NK-92 (cell line): ENCODE measurements around the gene ACSL6.

Experiments used
- DNase-seq: peaks from one replicate; lab custom pipeline; 2025; ENCODE audit not compliant: unreplicated experiment; lab: John Stamatoyannopoulos, UW

The ACSL6 gene

GRCh38 chr5:132049093-132049492 is 37.6 kb upstream of the ACSL6 start:
- DNase-seq: no peak

DNA sequence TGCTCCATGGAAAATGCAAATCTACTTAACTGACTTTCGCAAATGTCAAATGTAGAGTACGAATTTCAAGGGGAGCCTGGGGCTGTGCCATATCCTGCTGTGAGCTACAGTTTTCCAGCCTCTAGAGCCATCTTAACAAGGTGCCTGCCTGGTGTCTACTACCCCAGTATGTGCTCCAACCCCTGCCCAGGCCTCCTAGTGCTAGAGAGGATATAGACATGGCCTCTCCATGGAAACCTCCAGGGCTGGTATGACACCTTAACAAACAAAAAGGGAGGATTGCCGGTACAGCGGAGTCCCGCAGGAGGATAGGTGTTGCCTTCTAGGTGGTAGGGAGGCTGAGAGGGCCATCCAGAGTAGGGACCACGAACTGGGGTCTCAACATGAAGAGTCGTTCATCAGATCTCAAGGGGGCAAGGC is 35.4 kb upstream of the ACSL6 start:
- DNase-seq: no peak

- DNase-seq: no peak
These were observed 32.7 kb upstream of the ACSL6 start for GRCh38 chr5:132044207-132044606.

GRCh38 chr5:132037353-132037752 is 25.9 kb upstream of the ACSL6 start:
- no peak for DNase-seq

DNA sequence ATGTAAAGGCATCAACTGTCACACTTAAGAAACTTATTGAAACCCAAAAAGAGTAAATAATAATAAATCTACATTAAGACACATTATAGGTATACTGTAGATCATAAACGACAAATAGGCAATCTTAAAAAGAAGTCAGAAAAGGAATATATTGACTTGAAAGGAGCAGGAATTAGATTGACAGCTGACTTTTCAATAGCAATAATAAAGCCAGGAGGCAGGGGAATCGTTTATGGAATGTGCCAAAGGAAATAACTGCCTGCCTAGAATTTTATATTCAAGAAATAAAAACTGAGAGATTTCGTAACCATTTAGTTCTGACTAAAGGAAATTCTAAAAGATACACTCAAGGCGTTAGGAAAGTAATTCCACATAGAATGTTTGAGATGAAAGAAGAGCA is 21.7 kb upstream of the ACSL6 start:
- no peak for DNase-seq

DNA sequence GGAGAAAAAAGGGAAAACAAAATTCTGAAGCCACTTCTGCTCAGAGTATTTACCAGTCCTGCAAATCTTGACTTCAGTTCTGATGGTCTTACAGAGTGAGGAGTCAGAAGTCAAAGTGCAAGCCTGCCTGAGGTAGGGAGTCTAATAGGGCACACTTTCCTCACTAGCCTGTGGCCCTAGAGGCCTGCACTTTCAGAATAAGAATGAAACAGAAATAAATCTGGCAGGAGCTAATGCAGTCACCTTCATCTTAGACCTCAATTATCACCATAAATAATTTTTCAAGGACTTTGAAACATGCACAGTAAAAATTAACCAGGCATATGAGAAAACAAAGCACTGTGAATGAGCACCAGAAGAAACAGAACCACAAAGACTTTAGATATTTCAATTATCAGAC is 20.7 kb upstream of the ACSL6 start:
- DNase-seq: no peak

- no peak for DNase-seq
These were observed 19.2 kb upstream of the ACSL6 start for GRCh38 chr5:132030610-132031009.

DNA sequence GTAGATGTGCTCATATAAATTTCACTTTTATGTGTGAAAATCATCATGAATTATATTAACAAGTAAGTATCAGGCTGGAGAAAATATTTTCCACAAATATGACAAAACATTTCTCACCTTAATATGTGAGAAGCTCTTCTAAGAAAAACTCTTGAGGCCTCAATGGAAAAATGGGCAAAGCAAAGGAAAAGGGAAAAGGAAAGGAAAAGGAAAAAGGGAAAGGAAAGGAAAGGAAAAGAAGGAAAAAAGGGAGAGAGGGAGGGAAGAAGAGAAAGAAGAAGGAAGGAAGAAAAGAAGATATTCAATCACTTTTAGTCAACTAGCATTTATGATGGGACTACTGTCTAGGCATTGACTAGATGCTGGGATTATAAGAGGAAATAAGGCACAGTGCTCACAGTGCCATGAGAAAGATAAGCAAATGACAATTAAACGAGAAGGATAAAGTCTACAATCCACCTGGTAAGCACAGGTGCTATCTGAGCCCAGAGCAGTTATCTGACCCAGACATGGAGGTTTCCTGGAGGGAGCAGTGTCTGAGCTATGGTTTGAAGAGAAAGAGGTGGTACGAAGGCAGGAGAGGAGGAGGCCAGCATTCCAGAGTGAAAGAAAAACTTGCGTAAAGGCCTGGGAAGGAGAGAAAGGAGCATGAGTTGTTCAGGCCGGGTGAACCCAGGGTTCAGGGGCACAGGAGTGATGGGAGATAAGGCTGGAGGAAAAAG is 18.3 kb upstream of the ACSL6 start:
- DNase-seq: no peak

DNA sequence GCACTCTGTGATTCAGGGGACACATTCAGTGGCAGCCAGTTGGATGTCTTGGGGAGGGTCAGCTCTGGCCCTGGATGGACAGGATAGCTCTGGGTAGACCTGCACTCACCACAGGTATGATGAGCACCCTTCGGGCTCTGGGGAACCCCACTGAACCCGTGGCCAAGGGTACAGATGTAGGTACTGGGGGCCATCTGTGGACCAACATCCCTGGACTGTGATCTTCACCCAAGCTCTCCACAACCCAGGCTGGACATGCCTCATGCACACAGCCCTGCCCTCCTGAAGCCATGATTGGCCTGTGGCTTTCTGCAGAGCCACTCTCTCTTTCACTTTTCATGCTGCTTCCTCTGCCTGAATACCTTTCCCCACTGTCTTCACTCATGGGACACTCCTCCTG is 15.6 kb upstream of the ACSL6 start:
- DNase-seq: no peak

DNA sequence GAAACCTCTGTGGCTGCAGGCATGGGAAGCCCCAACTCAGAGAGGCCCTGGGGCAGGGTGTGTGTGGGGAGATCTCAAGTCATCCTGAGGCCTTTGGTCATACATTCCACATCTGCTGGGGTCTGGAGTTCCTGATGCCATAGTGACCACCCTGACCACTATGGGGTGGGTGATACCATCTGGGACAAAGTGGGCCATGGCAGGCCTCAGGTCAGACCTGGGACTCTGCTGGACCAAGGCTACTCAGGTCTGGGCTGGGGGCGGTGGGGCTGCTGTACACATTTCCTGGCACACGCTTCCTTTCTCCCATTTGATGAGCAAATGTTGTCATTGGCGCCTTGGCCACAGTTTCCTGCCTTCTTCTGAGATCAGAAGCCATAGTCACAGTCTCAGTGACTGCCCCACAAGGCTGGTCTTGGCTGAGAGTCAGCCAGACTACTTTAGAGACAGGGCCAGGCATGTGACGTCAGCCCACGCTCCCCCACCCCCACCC is 15.1 kb upstream of the ACSL6 start:
- no peak for DNase-seq

DNA sequence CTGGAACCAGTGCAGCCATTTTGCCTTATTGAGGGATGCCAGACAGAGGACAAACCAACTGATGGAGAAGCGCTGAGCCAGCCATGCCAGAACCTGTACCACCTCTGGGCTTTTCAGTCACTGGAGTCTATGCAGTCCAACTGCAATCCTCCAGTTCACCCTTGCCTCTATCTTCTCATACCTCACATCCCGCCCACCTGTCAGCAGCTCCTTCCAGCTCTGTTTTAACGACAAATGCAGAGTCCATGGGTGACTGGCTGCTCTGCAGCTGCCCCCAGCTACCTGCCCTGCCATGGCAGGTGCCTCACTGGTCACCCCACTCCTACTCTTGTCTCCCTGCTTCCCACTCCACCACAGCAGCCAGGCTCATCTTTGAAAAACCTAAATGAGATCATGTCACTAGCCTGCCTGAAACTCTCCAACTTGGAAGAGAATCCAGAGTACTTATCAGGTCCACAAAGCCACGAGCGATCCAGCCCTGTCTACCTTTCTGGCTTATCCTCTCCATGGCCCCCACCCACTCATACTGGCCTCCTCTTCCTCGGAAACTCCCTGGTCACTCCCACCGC is 14.0 kb upstream of the ACSL6 start:
- no peak for DNase-seq

GRCh38 chr5:132024789-132025402 is 13.4 kb upstream of the ACSL6 start:
- DNase-seq: no peak

DNA sequence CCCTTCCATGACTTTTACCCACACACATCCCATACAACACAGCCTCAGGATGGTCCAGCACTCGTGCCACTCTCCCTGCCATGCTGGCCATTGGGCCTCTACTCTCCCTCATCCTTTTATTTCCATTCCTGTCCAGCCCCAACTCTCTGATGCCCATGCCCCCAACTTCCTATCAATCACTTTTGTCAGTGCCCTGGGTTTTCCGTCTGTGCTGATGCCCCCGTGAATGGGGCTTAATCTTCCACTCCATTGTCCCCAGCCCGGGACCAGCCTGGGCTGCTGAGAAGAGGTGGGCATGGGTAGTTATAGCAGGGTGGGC is 12.6 kb upstream of the ACSL6 start:
- no peak for DNase-seq

GRCh38 chr5:132023258-132024116 is 12.0 kb upstream of the ACSL6 start:
- DNase-seq: no peak

- no peak for DNase-seq
These were observed 11.3 kb upstream of the ACSL6 start for GRCh38 chr5:132022737-132023136.

GRCh38 chr5:132021654-132022053 is 10.2 kb upstream of the ACSL6 start:
- no peak for DNase-seq

GRCh38 chr5:132020568-132021339 is 9.3 kb upstream of the ACSL6 start:
- DNase-seq: no peak

DNA sequence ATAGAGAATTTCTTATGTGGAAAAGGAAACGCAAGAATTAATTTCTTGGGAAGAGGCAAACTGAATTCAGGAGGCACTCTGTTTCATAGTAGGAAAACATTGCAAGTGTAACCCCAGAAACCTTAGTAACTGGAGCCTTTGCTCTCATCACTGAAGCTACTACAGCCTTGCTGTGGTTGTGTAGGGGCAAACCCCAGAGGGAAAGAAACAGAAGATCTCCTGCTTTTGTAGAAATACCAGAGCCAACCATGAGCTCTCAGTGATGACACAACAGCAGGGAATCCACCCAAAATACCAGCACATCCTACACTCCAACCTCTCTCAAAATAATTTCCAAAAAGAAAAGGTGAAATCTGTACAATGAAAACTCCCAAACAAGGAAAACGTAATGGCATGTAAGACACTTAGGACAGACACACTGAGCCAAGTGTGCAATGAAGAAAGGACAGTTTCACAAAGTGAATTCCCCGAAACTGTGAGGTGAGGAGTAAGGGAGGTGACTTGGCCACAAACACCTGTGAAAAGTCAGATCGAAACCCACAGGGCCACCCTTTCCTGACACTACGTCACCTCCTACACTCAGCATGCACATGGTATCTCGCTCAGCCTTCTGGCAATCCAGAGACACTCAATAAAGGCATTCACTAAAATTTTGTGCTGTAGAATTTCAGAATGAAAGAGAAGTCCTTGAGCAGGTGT is 8.5 kb upstream of the ACSL6 start:
- DNase-seq: no peak

GRCh38 chr5:132019337-132019736 is 7.9 kb upstream of the ACSL6 start:
- DNase-seq: no peak
